K562 (cell line): ENCODE results near the gene SPDEF. TPM values are rescaled to one million over a fixed set of nuclear protein-coding genes. Genes with fewer than 3 reads are reported as not detected.

Experiments
- ATAC-seq: fragments of 200-7000 bp; cut with Tn5 transposase; 3 replicates; pipeline ENCODE4 v1.9.1; 2020; ENCODE audit warnings: moderate library complexity
- BruUV-seq: library from RNA; stranded (reverse); fragments of 400-500 nt; replicated peaks from 2 replicates; lab custom pipeline; 2021; lab: Mats Ljungman, UMichigan
- CTCF ChIA-PET: fragments of 300-600 bp; formaldehyde crosslinking; extraction: SDS; loops from one replicate; lab custom pipeline; 2021; ENCODE audit warnings: low intra/inter-chr PET ratio; lab: Yijun Ruan, JAX
- POLR2A ChIA-PET: fragments of 300-600, 350-650 bp; sonication (Branson Sonifier 250); formaldehyde crosslinking; extraction: SDS; loops from one replicate; lab custom pipeline; 2021; ENCODE audit warnings: antibody characterized with exemption, inconsistent platforms; lab: Yijun Ruan, JAX
- DNase-seq, 4 experiments: peaks; one replicate each; pipeline versions ENCODE4 v3.0.0 to v3.0.0-alpha.2; 2011 to 2018; ENCODE audit warnings: low spot score in 3 of 4, mixed read lengths in 3 of 4; ENCODE audit errors: extremely low read depth in 1 of 4
- FAIRE-seq: peaks from 2 replicates; lab custom pipeline; 2011; peaks lifted over from hg19 to GRCh38; lab: Jason Lieb, UNC
- H2AFZ ChIP-seq: 2 replicates; pipeline ENCODE4 v1.6.0; 2011; ENCODE audit warnings: low read depth, low read length, control low read depth, inconsistent platforms
- H3K27ac ChIP-seq: fragments of 200-600 bp; 3 replicates; pipeline ENCODE4 v1.8.0; 2011; ENCODE audit warnings: low read depth, mild to moderate bottlenecking, control low read depth, inconsistent platforms, low read length, moderate library complexity, mixed read lengths; ENCODE audit errors: extremely low read depth
- H3K27me3 ChIP-seq, 2 experiments: fragments of 300-600 bp in 1 of 2; 2 replicates in 1 of 2; 3 replicates in 1 of 2; pipeline versions ENCODE4 v1.6.0 to v1.8.0; 2011; ENCODE audit warnings: inconsistent platforms in 2 of 2, low read length in 2 of 2, mild to moderate bottlenecking in 1 of 2, mixed read lengths in 1 of 2, moderate library complexity in 1 of 2; ENCODE audit not compliant: control insufficient read depth in 2 of 2, insufficient read depth in 2 of 2
- H3K36me3 ChIP-seq: fragments of 300-600 bp; 3 replicates; pipeline ENCODE4 v1.8.0; 2011; ENCODE audit warnings: mild to moderate bottlenecking, low read length, inconsistent platforms; ENCODE audit not compliant: control insufficient read depth, insufficient read depth
- H3K4me1 ChIP-seq, 2 experiments: fragments of 200-600 bp in 1 of 2; replicated peaks in 1 of 2; 2 replicates in 1 of 2; 3 replicates in 1 of 2; pipeline versions ENCODE4 v1.5.1 to v1.8.0; 2011; ENCODE audit warnings: inconsistent platforms in 2 of 2, low read length in 2 of 2, mild to moderate bottlenecking in 1 of 2, mixed read lengths in 1 of 2, moderate library complexity in 1 of 2; ENCODE audit not compliant: control insufficient read depth in 2 of 2, insufficient read depth in 2 of 2
- H3K4me2 ChIP-seq: 2 replicates; pipeline ENCODE4 v1.6.1; 2011; ENCODE audit warnings: low read length, control low read depth, inconsistent platforms, mixed read lengths; ENCODE audit not compliant: insufficient read depth
- H3K4me3 ChIP-seq: fragments of 200-600 bp; sonication (generic), shearing (Covaris generic); 2 replicates; pipeline ENCODE4 v1.5.1; 2016; ENCODE audit warnings: control low read depth, inconsistent platforms
- H3K79me2 ChIP-seq: fragments of 200-600 bp; 3 replicates; pipeline ENCODE4 v1.8.0; 2011; ENCODE audit warnings: low read length, inconsistent platforms; ENCODE audit not compliant: control insufficient read depth, insufficient read depth
- H3K9ac ChIP-seq, 2 experiments: 2 replicates each; pipeline versions ENCODE4 v1.6.0 to v1.6.1; 2011; ENCODE audit warnings: low read depth in 2 of 2, low read length in 2 of 2, control low read depth in 1 of 2, inconsistent platforms in 1 of 2, mild to moderate bottlenecking in 1 of 2, mixed read lengths in 1 of 2; ENCODE audit not compliant: insufficient read depth in 1 of 2
- H3K9me1 ChIP-seq: one replicate; pipeline ENCODE4 v1.6.0; 2011; ENCODE audit warnings: inconsistent platforms, mild to moderate bottlenecking, low read length, moderate library complexity; ENCODE audit not compliant: control insufficient read depth, insufficient read depth
- H3K9me3 ChIP-seq: replicated peaks from 2 replicates; pipeline ENCODE4 v1.5.1; 2011; ENCODE audit warnings: low read depth, low read length, inconsistent platforms; ENCODE audit not compliant: control insufficient read depth, insufficient read depth
- H4K20me1 ChIP-seq: replicated peaks from 2 replicates; pipeline ENCODE4 v1.6.1; 2011; ENCODE audit warnings: low read length, inconsistent platforms, mixed read lengths; ENCODE audit not compliant: control insufficient read depth, insufficient read depth
- COPS2 ChIP-seq: fragments of 450-650 bp; conservative IDR thresholded peaks from 2 replicates; pipeline ENCODE4 v1.6.1; 2016; ENCODE audit warnings: mild to moderate bottlenecking, moderate library complexity
- CTBP1 ChIP-seq: fragments of 450-650 bp; IDR thresholded peaks from 2 replicates; pipeline ENCODE4 v1.6.1; 2016; ENCODE audit warnings: borderline replicate concordance
- DNMT1 ChIP-seq: fragments of 450-650 bp; IDR thresholded peaks from 2 replicates; pipeline ENCODE4 v1.6.1; 2016; ENCODE audit warnings: antibody characterized with exemption, mild to moderate bottlenecking
- GATA2 ChIP-seq: sonication (generic); formaldehyde crosslinking; IDR thresholded peaks from 2 replicates; pipeline ENCODE4 v1.4.0; 2020; ENCODE audit warnings: mild to moderate bottlenecking, missing genetic modification reagents
- GATAD2A ChIP-seq: fragments of 450-650 bp; IDR thresholded peaks from 2 replicates; pipeline ENCODE4 v1.6.1; 2017
- LCOR ChIP-seq: sonication (generic); formaldehyde crosslinking; IDR thresholded peaks from 2 replicates; pipeline ENCODE4 v1.8.0; 2022; ENCODE audit warnings: mild to moderate bottlenecking, missing genetic modification reagents
- NFE2 ChIP-seq: IDR thresholded peaks from 2 replicates; pipeline ENCODE4 v1.6.1; 2014; ENCODE audit warnings: antibody characterized with exemption, low read depth
- PURB ChIP-seq: sonication (generic); formaldehyde crosslinking; IDR thresholded peaks from 2 replicates; pipeline ENCODE4 v1.9.0; 2021; ENCODE audit warnings: low read depth, mild to moderate bottlenecking, missing genetic modification reagents
- RBM25 ChIP-seq: fragments of 200-400 bp; formaldehyde crosslinking; IDR thresholded peaks from 2 replicates; pipeline ENCODE4 v1.6.1; 2018; ENCODE audit warnings: low read length, low read depth, moderate library complexity; ENCODE audit not compliant: severe bottlenecking
- SIN3A ChIP-seq, 2 experiments: fragments of 150-350 bp in 1 of 2; IDR thresholded peaks; 2 replicates each; pipeline ENCODE4 v1.6.1; 2011 to 2016; ENCODE audit warnings: borderline replicate concordance in 2 of 2, low read depth in 2 of 2, low read length in 2 of 2, mild to moderate bottlenecking in 2 of 2, moderate library complexity in 2 of 2; ENCODE audit not compliant: control insufficient read depth in 1 of 2
- WHSC1 ChIP-seq: IDR thresholded peaks from one replicate; pipeline ENCODE4 v1.6.1; 2012; ENCODE audit warnings: low read length, control low read depth, inconsistent platforms
- XRCC3 ChIP-seq: fragments of 450-650 bp; IDR thresholded peaks from 2 replicates; pipeline ENCODE4 v1.6.1; 2017; ENCODE audit warnings: mild to moderate bottlenecking, moderate library complexity
- YY1 ChIP-seq, 3 experiments: IDR thresholded peaks; 2 replicates each; pipeline ENCODE4 v1.6.1; 2011; ENCODE audit warnings: low read length in 2 of 3, mild to moderate bottlenecking in 2 of 3, moderate library complexity in 2 of 3, borderline replicate concordance in 1 of 3, control low read depth in 1 of 3, low read depth in 1 of 3; ENCODE audit not compliant: insufficient read depth in 3 of 3, insufficient replicate concordance in 2 of 3, control insufficient read depth in 1 of 3, insufficient read length in 1 of 3; ENCODE audit errors: extremely low read depth in 1 of 3
- ZNF449 ChIP-seq: fragments of 250-450 bp; sonication (Bioruptor Pico); IDR thresholded peaks from 2 replicates; pipeline ENCODE4 v1.8.0; 2022; ENCODE audit warnings: moderate library complexity, mild to moderate bottlenecking, inconsistent platforms
- ZNF639 ChIP-seq, 2 experiments: fragments of 200-800 bp in 1 of 2; sonication (Bioruptor generic) in 1 of 2; sonication (generic) in 1 of 2; formaldehyde crosslinking in 1 of 2; IDR thresholded peaks in 1 of 2; conservative IDR thresholded peaks in 1 of 2; 2 replicates each; pipeline versions ENCODE4 v1.5.0 to v1.6.1; 2016 to 2020; ENCODE audit warnings: missing compliant biosample characterization in 1 of 2, missing genetic modification characterization in 1 of 2, missing genetic modification reagents in 1 of 2
- ZNF717 ChIP-seq: fragments of 250-450 bp; sonication (Bioruptor Pico); IDR thresholded peaks from 2 replicates; pipeline ENCODE4 v1.5.0; 2021
- WGBS: fragments of 100-300 bp; shearing (Covaris generic); methylation state at CpG from one replicate; pipeline ENCODE4 v1.1.6; 2016; ENCODE audit warnings: low coverage, mixed read lengths; ENCODE audit not compliant: insufficient coverage; ENCODE audit errors: missing lambda C conversion rate; 5-methylcytosine and 5-hydroxymethylcytosine counted together
- in situ Hi-C: fragments of 300-500 bp; cut with MboI; formaldehyde crosslinking; loops from 4 replicates; pipeline ENCODE4 v1.15.0; 2018; ENCODE audit warnings: inconsistent platforms, mixed read lengths
- intact Hi-C: fragments of 100-400 bp; cut with micrococcal nuclease; formaldehyde crosslinking; loops from 2 replicates; pipeline ENCODE4 v1.14.2; 2022
- polyA plus RNA-seq, 8 experiments: library from polyadenylated mRNA; depleted of rRNA in 4 of 8; stranded (reverse) in 5 of 8; unstranded in 3 of 8; fragments of >200 nt; fragmentation: Nextera tagmentation in 2 of 8; fragmentation: Illumina TruSeq in 1 of 8; extraction: Ambion mirVana in 2 of 8; extraction: Trizol in 1 of 8; gene quantifications; 2 replicates each; pipeline versions ENCODE4 v1.2.1 to v1.2.3, GENCODE V29; 2011 to 2014; ENCODE audit warnings: inconsistent platforms in 1 of 8, missing spikeins in 1 of 8
- total RNA-seq, 7 experiments: library from RNA; depleted of rRNA in 6 of 7; stranded (reverse); fragments of >200 nt in 6 of 7; fragmentation: Illumina TruSeq in 2 of 7; extraction: Trizol in 2 of 7; gene quantifications; 2 replicates each; pipeline versions ENCODE4 v1.2.1 to v1.2.3, GENCODE V29; 2011 to 2021; ENCODE audit warnings: low replicate concordance in 1 of 7
- TF ChIP-seq, protein P1 (sequence below): sonication (generic); formaldehyde crosslinking; IDR thresholded peaks from 2 replicates; pipeline ENCODE4 v1.8.1; 2022; ENCODE audit warnings: missing genetic modification reagents

The SPDEF gene
- total and polyA plus RNA-seq, 9 of the 15 experiments (the other 6 are each of a cell fraction or from before 2014, with no cell fraction given), result 0.04 to 0.12 (median 0.11) TPM; not detected in 5

- intact Hi-C loops (loop anchor here (1.0 kb wide), 2 partner anchors 33 to 82 kb away; no protein-coding TSS in a partner anchor), in situ Hi-C loops (loop anchor here (5.0 kb wide), 1 partner anchor 80 kb away; no protein-coding TSS in a partner anchor)
- Histone ChIP-seq H3K9me3 (no peaks in the 10 kb centered on the region), H3K79me2 (no peaks in the 10 kb centered on the region), H3K4me2 (peak overlapping the region; percentile 74), H3K4me3 (no peak overlapping the region), H3K9me1 (no peaks in the 10 kb centered on the region), H4K20me1 (no peaks in the 10 kb centered on the region), H3K27ac (peak overlapping the region; percentile 45), H3K27me3 (no peaks in the 10 kb centered on the region), H3K36me3 (no peaks in the 10 kb centered on the region), H2AFZ (peak overlapping the region; percentile 93), H3K9ac (peak overlapping the region; percentile 56 to 84), H3K4me1 (peaks cover 24 to 55% of the 10 kb centered on the region in 2 experiments)
- DNase-seq (peak; percentile 98 to 99 (median 99)), ATAC-seq (peak; percentile 94), FAIRE-seq (peak; percentile 89)
- WGBS, result 5% methylated on average over 39 of the region's 53 CpGs
- ChIA-PET POLR2A (interaction anchor here (0.6 to 2.4 kb wide), 6 partner anchors 10 to 1288 kb away, joined by 3 to 8 read pairs (median 4); no protein-coding TSS in a partner anchor), CTCF (interaction anchor here (0.6 to 2.1 kb wide), 11 partner anchors 21 to 613 kb away, joined by 3 to 9 read pairs (median 3); no protein-coding TSS in a partner anchor)
- no TSS peak for BruUV-seq
- no peak for TF ChIP-seq GATA2 (CRISPR knock-in tag)
- peak in 1 of 2 experiments; percentile 55; a peak in 1 of 4 replicates for TF ChIP-seq ZNF639 (CRISPR knock-in tag; conservative IDR thresholded peaks at IDR 0.05 in 1 of 2, IDR thresholded peaks at IDR 0.05 in 1 of 2)
- TF ChIP-seq SIN3A (IDR thresholded peaks at IDR 0.05; ENCODE audit: borderline replicate concordance in 2 of 2, control insufficient read depth in 1 of 2, low read depth in 2 of 2, low read length in 2 of 2), result no peak
- no peak for TF ChIP-seq ZNF449
- TF ChIP-seq NFE2, result no peak
- no peak for TF ChIP-seq XRCC3
- TF ChIP-seq DNMT1, result no peak
- TF ChIP-seq YY1 (IDR thresholded peaks at IDR 0.05; ENCODE audit: borderline replicate concordance in 1 of 3, control insufficient read depth in 1 of 3, extremely low read depth in 1 of 3, insufficient read depth in 3 of 3, insufficient read length in 1 of 3, insufficient replicate concordance in 2 of 3, low read depth in 1 of 3, low read length in 2 of 3), result peak in 2 of 3 experiments; percentile 39 to 66
- no peak for TF ChIP-seq LCOR (CRISPR knock-in tag)
- TF ChIP-seq RBM25, result no peak
- TF ChIP-seq PURB, result no peak
- TF ChIP-seq, protein P1, sequence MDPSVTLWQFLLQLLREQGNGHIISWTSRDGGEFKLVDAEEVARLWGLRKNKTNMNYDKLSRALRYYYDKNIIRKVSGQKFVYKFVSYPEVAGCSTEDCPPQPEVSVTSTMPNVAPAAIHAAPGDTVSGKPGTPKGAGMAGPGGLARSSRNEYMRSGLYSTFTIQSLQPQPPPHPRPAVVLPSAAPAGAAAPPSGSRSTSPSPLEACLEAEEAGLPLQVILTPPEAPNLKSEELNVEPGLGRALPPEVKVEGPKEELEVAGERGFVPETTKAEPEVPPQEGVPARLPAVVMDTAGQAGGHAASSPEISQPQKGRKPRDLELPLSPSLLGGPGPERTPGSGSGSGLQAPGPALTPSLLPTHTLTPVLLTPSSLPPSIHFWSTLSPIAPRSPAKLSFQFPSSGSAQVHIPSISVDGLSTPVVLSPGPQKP (CRISPR knock-in tag), result no peak
- peak; percentile 84; the same call in 1 of the 2 replicates for TF ChIP-seq CTBP1
- TF ChIP-seq WHSC1, result no peak
- TF ChIP-seq GATAD2A, result no peak
- no peak for TF ChIP-seq COPS2
- TF ChIP-seq ZNF717 (CRISPR knock-in tag), result no peak
These were observed 29.0 kb downstream of the SPDEF start for GRCh38 chr6:34526992-34527728.
